ENCODE results near the gene SPDYE5.
"Not testable (repeated sequence)": the region's sequence is repeated elsewhere in the genome, so short reads cannot be mapped to it uniquely, and the experiment has no call there.

SPDYE5 gene

GRCh38 chr7:75492020-75492419 lies at the start of gene SPDYE5:
SPDYE5 (plus strand) TSS chr7:75492320; CDS start chr7:75494048, 1,728 bp downstream.
- not testable (repeated sequence) for DNase-seq

- not testable (repeated sequence) for DNase-seq
Measured at GRCh38 chr7:75442465-75443111, 49.5 kb upstream of the SPDYE5 start.

- not testable (repeated sequence) for DNase-seq
Measured at GRCh38 chr7:75449946-75450345, 42.2 kb upstream of the SPDYE5 start.

GRCh38 chr7:75452494-75452955 lies 39.6 kb upstream of the SPDYE5 start:
- not testable (repeated sequence) for DNase-seq

- not testable (repeated sequence) for DNase-seq
Measured at GRCh38 chr7:75456403-75456802, 35.7 kb upstream of the SPDYE5 start.

GRCh38 chr7:75458034-75458433 lies 34.1 kb upstream of the SPDYE5 start:
- DNase-seq: not testable (repeated sequence)

GRCh38 chr7:75460541-75460940 lies 31.6 kb upstream of the SPDYE5 start:
- not testable (repeated sequence) for DNase-seq

- DNase-seq: not testable (repeated sequence)
Measured at GRCh38 chr7:75470166-75470565, 22.0 kb upstream of the SPDYE5 start.

GRCh38 chr7:75477457-75477856 lies 14.7 kb upstream of the SPDYE5 start:
- DNase-seq: not testable (repeated sequence)

GRCh38 chr7:75480313-75480712 lies 11.8 kb upstream of the SPDYE5 start:
- not testable (repeated sequence) for DNase-seq

GRCh38 chr7:75485355-75485978 lies 6.7 kb upstream of the SPDYE5 start:
- DNase-seq: not testable (repeated sequence)

GRCh38 chr7:75485979-75486643 lies 6.0 kb upstream of the SPDYE5 start, which contains the start of gene POM121C:
POM121C (minus strand) TSS chr7:75486299; CDS start chr7:75441496, 44,803 bp downstream.
- DNase-seq: peak; percentile 88

GRCh38 chr7:75509033-75509432 lies 16.9 kb downstream of the SPDYE5 start:
- not testable (repeated sequence) for DNase-seq

GRCh38 chr7:75518842-75519241 lies 26.7 kb downstream of the SPDYE5 start:
- not testable (repeated sequence) for DNase-seq

GRCh38 chr7:75521727-75522126 lies 29.6 kb downstream of the SPDYE5 start:
- DNase-seq: not testable (repeated sequence)

- DNase-seq: peak; percentile 7
Measured at GRCh38 chr7:75527224-75527722, 35.2 kb downstream of the SPDYE5 start.

- no peak for DNase-seq
Measured at GRCh38 chr7:75531359-75531821, 39.3 kb downstream of the SPDYE5 start.

- DNase-seq: no peak
Measured at GRCh38 chr7:75532639-75533038, 40.5 kb downstream of the SPDYE5 start.

GRCh38 chr7:75533926-75534325 lies 41.8 kb downstream of the SPDYE5 start:
- DNase-seq: no peak

- DNase-seq: no peak
Measured at GRCh38 chr7:75534727-75535307, 42.7 kb downstream of the SPDYE5 start.

GRCh38 chr7:75536491-75536890 lies 44.4 kb downstream of the SPDYE5 start:
- no peak for DNase-seq

- DNase-seq: no peak
Measured at GRCh38 chr7:75536940-75537538, 44.9 kb downstream of the SPDYE5 start.
